Loucy (cell line): ENCODE results near the gene PNPLA7.

Experiments used
- H2AFZ ChIP-seq: fragments of 200-600 bp; sonication (generic); 2 replicates; pipeline ENCODE4 v1.6.0; 2016; ENCODE audit warnings: antibody characterized with exemption, mild to moderate bottlenecking, low read length, moderate library complexity
- H3F3A ChIP-seq: fragments of 200-600 bp; 2 replicates; pipeline ENCODE4 v1.6.0; 2016; ENCODE audit warnings: antibody characterized with exemption, low read depth, mild to moderate bottlenecking
- H3K27me3 ChIP-seq: fragments of 200-600 bp; sonication (generic); 2 replicates; pipeline ENCODE4 v1.6.1; 2014; ENCODE audit warnings: low read length, mild to moderate bottlenecking; ENCODE audit not compliant: insufficient read depth, poor library complexity, severe bottlenecking
- H3K36me3 ChIP-seq: fragments of 200-600 bp; sonication (generic); 2 replicates; pipeline ENCODE4 v1.6.1; 2016; ENCODE audit warnings: low read length; ENCODE audit not compliant: insufficient read depth
- H3K4me1 ChIP-seq: fragments of 200-600 bp; sonication (generic); 2 replicates; pipeline ENCODE4 v1.5.1; 2014; ENCODE audit warnings: low read length, mild to moderate bottlenecking; ENCODE audit not compliant: insufficient read depth, poor library complexity, severe bottlenecking
- H3K4me2 ChIP-seq: fragments of 200-600 bp; sonication (generic); 2 replicates; pipeline ENCODE4 v1.6.0; 2014; ENCODE audit warnings: antibody characterized with exemption, low read length, low read depth, mild to moderate bottlenecking; ENCODE audit not compliant: poor library complexity, severe bottlenecking
- H3K4me3 ChIP-seq: fragments of 200-600 bp; sonication (generic); 2 replicates; pipeline ENCODE4 v1.5.1; 2014; ENCODE audit warnings: low read length, mild to moderate bottlenecking, mixed read lengths; ENCODE audit not compliant: poor library complexity, severe bottlenecking
- H3K79me2 ChIP-seq: fragments of 200-600 bp; sonication (generic); 2 replicates; pipeline ENCODE4 v1.6.1; 2014; ENCODE audit warnings: low read length; ENCODE audit not compliant: insufficient read depth
- H3K9ac ChIP-seq: fragments of 200-600 bp; sonication (generic); 2 replicates; pipeline ENCODE4 v1.6.0; 2014; ENCODE audit warnings: mild to moderate bottlenecking, low read depth, low read length, moderate library complexity; ENCODE audit not compliant: poor library complexity, severe bottlenecking
- H3K9me2 ChIP-seq: fragments of 200-600 bp; sonication (generic); replicated peaks from 2 replicates; pipeline ENCODE4 v1.6.1; 2016; ENCODE audit warnings: low read depth, low read length, mixed read lengths
- H3K9me3 ChIP-seq: fragments of 200-600 bp; sonication (generic); 2 replicates; pipeline ENCODE4 v1.6.1; 2014; ENCODE audit warnings: mild to moderate bottlenecking, antibody characterized with exemption, low read length, low read depth; ENCODE audit not compliant: insufficient read depth
- H4K20me1 ChIP-seq: fragments of 200-600 bp; sonication (generic); 2 replicates; pipeline ENCODE4 v1.6.0; 2014; ENCODE audit warnings: antibody characterized with exemption, low read length, mild to moderate bottlenecking; ENCODE audit not compliant: insufficient read depth, poor library complexity, severe bottlenecking
- EZH2phosphoT487 ChIP-seq: fragments of 200-600 bp; IDR thresholded peaks from 2 replicates; pipeline ENCODE4 v1.6.1; 2018; ENCODE audit warnings: antibody characterized with exemption, mild to moderate bottlenecking, moderate library complexity, borderline replicate concordance
- TF ChIP-seq, protein P1 (sequence below): fragments of 200-600 bp; sonication (generic); conservative IDR thresholded peaks from 2 replicates; pipeline ENCODE4 v1.5.1; 2014; ENCODE audit warnings: mild to moderate bottlenecking, antibody characterized with exemption, low read length

PNPLA7 gene

DNA sequence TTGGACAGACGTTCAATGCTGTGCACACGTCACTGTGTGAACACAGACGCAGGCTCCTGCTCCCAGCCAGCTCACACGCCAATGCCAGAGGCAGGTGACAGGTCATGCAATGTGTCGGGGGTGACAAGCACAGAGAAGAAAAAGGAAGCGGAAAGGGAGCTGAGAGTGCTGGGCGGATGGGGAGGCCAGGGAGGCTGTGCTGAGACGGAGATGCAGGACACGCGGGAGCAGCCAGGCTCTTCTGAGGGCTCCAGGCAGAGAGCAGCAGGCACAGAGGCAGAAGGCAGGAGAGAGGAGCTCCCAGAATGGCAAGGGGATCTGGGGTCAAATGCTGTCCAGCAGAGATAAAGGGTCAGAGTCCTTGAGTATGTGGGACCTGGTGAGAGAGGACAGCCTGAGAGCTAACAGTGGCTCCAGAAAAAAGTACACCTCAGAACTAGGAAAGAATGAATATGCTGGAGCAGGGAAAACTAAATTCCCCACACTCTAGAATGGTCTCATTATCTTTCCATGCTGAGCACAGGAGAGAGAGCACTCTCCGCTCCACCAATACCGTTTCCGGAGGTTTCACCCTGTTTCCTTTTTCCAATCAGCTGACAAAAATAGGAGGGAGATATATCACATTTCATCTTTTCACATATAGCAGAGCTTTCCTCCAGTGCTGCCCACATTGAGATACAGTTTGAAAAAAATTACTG, 58.3 kb downstream of the PNPLA7 start:
- Histone ChIP-seq H4K20me1 (no peaks in the 10 kb centered on the region), H3K79me2 (no peaks in the 10 kb centered on the region), H3K27me3 (no peaks in the 10 kb centered on the region), H3K36me3 (no peaks in the 10 kb centered on the region), H2AFZ (no peak overlapping the region), H3K4me3 (no peak overlapping the region), H3K4me1 (no peaks in the 10 kb centered on the region), H3K4me2 (no peak overlapping the region), H3K9me3 (no peaks in the 10 kb centered on the region), H3K9me2 (no peaks in the 10 kb centered on the region), H3K9ac (no peak overlapping the region), H3F3A (no peaks in the 10 kb centered on the region)
- TF ChIP-seq, protein P1, sequence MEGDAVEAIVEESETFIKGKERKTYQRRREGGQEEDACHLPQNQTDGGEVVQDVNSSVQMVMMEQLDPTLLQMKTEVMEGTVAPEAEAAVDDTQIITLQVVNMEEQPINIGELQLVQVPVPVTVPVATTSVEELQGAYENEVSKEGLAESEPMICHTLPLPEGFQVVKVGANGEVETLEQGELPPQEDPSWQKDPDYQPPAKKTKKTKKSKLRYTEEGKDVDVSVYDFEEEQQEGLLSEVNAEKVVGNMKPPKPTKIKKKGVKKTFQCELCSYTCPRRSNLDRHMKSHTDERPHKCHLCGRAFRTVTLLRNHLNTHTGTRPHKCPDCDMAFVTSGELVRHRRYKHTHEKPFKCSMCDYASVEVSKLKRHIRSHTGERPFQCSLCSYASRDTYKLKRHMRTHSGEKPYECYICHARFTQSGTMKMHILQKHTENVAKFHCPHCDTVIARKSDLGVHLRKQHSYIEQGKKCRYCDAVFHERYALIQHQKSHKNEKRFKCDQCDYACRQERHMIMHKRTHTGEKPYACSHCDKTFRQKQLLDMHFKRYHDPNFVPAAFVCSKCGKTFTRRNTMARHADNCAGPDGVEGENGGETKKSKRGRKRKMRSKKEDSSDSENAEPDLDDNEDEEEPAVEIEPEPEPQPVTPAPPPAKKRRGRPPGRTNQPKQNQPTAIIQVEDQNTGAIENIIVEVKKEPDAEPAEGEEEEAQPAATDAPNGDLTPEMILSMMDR: no peak
- TF ChIP-seq EZH2phosphoT487: no peak

DNA sequence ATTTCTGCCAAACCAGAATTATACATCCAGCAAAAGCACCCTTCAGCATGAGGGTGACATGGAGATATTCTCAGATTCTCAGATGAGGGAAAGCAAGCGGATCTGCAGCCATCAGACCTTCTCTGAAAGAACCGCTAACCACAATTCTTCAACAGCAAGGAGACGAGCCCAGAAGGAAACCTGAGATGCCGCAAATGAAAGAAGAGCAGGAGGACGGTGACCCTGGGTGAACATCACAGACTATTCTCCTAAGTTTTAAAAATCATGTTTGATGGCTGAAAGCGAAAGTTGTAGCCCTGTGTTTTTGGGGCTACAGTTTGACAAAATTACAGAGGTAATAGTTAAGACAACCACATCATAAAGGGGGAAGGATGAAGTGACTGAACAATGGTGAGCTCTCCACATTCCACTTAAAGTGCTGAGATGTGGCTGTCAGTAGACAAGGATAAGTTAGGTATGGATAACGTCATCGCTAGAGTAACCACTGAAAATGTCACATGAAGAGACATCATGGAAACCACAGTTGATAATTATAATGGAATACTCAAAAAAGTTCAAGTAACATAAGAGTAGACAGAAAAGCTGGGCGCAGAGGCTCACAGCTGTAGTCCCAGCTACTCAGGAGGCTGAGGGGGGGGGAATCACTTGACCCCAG, 59.5 kb downstream of the PNPLA7 start:
- Histone ChIP-seq H4K20me1 (no peaks in the 10 kb centered on the region), H3K36me3 (no peaks in the 10 kb centered on the region), H3K9me2 (no peaks in the 10 kb centered on the region), H3K9ac (no peak overlapping the region), H3K4me3 (no peak overlapping the region), H3K79me2 (no peaks in the 10 kb centered on the region), H2AFZ (no peak overlapping the region), H3K4me2 (no peak overlapping the region), H3K27me3 (no peaks in the 10 kb centered on the region), H3K4me1 (no peaks in the 10 kb centered on the region), H3K9me3 (no peaks in the 10 kb centered on the region), H3F3A (no peaks in the 10 kb centered on the region)
- TF ChIP-seq EZH2phosphoT487: no peak
- TF ChIP-seq, protein P1: no peak

DNA sequence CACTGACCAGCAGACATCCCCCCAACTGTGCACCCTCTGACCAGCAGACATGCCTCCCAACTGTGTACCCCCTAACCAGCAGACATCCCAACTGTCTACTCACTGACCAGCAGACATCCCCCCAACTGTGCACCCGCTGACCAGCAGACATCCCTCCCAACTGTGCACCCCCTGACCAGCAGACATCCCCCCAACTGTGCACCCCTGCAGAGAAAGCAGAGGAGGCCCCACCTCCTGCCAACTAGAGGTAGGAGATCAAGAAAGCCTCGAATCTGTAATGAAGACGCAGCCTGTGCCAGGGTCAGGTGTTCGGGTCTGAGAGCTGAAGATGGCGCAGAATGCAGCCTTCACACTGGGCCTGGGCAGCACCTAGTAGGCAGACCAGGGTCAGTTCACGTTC, 61.3 kb downstream of the PNPLA7 start:
- Histone ChIP-seq H3K36me3 (no peaks in the 10 kb centered on the region), H3K9me3 (no peaks in the 10 kb centered on the region)
- no peak for TF ChIP-seq EZH2phosphoT487
- TF ChIP-seq, protein P1: no peak

More for the DNA sequence above, 61.3 kb downstream of the PNPLA7 start:
- no peak overlapping the region for H3K4me2 ChIP-seq
- no peaks in the 10 kb centered on the region for H3K27me3 ChIP-seq
- H4K20me1 ChIP-seq: no peaks in the 10 kb centered on the region
- no peak overlapping the region for H2AFZ ChIP-seq
- no peaks in the 10 kb centered on the region for H3K4me1 ChIP-seq
- no peaks in the 10 kb centered on the region for H3K79me2 ChIP-seq
- H3F3A ChIP-seq: no peaks in the 10 kb centered on the region
- no peaks in the 10 kb centered on the region for H3K9me2 ChIP-seq
- no peak overlapping the region for H3K4me3 ChIP-seq
- no peak overlapping the region for H3K9ac ChIP-seq
